Coronary artery (tissue), 2 donors: ENCODE data around the gene CERCAM.
A peak's percentile ranks its signal among the peaks of the same experiment; 100 is the strongest.

Source experiments
- DNase-seq: peaks from one replicate; pipeline ENCODE4 v3.0.0-alpha.2; 2017; ENCODE audit warnings: low spot score
- H3K27ac ChIP-seq, 2 donors: fragments of 200-600 bp; sonication (generic); one replicate each; pipeline ENCODE4 v1.5.1; 2016 to 2019
- H3K4me3 ChIP-seq: fragments of 200-600 bp; sonication (generic); 2 replicates; pipeline ENCODE4 v1.5.1; 2016; ENCODE audit warnings: mild to moderate bottlenecking, moderate library complexity
- CTCF ChIP-seq: fragments of 200-600 bp; sonication (generic); IDR thresholded peaks from one replicate; pipeline ENCODE4 v1.5.1; 2019; ENCODE audit warnings: antibody characterized with exemption

The CERCAM gene

DNA sequence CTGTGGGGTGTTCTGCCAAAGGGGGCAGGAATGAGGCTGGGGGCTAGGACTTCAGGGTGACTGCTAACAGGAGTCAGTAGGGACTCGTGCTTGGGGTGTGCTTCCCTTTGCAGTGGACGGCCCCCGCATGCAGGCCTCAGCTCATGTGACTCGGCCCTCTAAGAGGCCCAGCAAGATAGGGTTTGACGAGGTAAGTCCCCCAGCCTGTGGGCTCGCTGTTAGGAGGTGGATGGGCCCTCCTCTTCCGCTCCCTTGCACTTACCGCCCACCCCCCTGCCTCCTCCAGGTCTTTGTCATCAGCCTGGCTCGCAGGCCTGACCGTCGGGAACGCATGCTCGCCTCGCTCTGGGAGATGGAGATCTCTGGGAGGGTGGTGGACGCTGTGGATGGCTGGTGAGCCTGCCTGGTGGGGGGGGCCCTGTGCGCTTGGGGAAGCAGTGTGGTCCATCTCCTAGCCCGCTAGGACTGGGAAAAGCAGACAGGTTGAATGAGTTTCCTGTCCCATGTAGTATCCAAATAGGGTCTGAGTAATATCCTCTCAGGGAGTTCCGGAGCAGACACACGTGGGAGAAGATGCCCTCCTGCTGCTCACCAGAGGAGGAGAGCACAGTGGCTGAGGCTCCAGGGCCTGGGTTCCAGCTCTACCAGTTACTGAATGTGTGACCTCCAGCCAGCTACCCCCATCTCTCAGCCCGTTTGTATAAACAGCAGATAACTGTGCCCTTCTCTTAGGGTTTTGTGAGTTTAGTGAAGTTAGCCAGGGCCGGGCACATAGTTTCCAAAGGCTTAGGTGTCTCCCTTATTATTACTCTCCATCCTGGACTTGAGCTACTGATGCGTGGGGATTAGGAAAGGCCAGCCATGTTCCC is 8.2 kb downstream of the CERCAM start:
- DNase-seq = no peak
- no peak for TF ChIP-seq CTCF
- Histone ChIP-seq H3K4me3 (no peak overlapping the region), H3K27ac (no peak overlapping the region)

DNA sequence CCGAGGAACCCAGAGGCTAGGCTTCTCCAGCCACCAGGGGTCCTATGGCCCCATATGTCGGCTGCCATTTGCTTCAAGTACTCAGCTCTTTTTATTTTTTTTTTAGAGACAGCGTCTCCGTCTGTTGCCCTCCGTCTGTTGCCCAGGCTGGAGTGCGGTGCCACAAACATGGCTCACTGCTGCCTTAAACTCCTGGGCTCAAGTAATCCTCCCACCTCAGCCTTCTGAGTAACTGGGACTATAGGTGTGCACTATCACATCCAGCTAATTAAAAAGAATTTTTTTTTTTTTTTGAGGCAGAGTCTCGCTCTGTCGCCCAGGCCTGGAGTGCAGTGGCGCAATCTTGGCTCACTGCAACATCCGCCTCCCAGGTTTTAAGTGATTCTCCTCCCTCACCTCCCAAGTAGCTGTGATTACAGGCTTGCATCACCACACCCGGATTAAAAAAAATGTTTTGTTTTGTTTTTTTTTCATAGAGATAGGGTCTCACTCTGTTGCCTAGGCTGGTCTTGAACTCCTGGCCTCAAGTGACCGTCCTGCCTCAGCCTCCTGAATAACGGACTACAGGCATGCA is 8.9 kb downstream of the CERCAM start:
- no peak overlapping the region for H3K27ac ChIP-seq
- H3K4me3 ChIP-seq = no peak overlapping the region
- no peak for TF ChIP-seq CTCF
- DNase-seq = no peak

GRCh38 chr9:128431207-128431606 is 10.6 kb downstream of the CERCAM start:
- Histone ChIP-seq H3K4me3 (no peak overlapping the region), H3K27ac (no peak overlapping the region)
- no peak for TF ChIP-seq CTCF
- no peak for DNase-seq

DNA sequence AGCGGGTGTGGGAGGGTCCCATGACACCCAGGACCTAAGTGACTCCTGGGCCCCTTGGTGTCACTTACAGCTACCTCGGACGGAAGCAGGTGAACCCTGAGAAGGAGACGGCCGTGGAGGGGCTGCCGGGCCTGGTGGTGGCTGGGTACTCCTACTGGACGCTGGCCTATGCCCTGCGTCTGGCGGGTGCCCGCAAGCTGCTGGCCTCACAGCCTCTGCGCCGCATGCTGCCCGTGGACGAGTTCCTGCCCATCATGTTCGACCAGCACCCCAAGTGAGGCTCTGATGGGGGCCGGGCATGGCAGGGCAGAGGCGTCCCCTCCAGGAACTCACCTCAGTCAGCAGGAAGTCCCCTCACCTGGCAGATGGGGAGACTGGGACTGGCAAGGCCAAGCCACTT is 13.7 kb downstream of the CERCAM start:
- no peak overlapping the region for H3K27ac ChIP-seq
- no peak for DNase-seq
- no peak for TF ChIP-seq CTCF
- H3K4me3 ChIP-seq = no peak overlapping the region

- no peak overlapping the region for H3K27ac ChIP-seq
- TF ChIP-seq CTCF = no peak
- no peak for DNase-seq
Observed at GRCh38 chr9:128435611-128436010, 15.0 kb downstream of the CERCAM start.

GRCh38 chr9:128438343-128439109 is 17.9 kb downstream of the CERCAM start:
- peak; percentile 80 for DNase-seq
- TF ChIP-seq CTCF = peak; percentile 95
- Histone ChIP-seq H3K4me3 (no peak overlapping the region), H3K27ac (no peak overlapping the region)

More at GRCh38 chr9:128435611-128436010, 15.0 kb downstream of the CERCAM start:
- no peak overlapping the region for H3K4me3 ChIP-seq
